Prostate gland (tissue), 2 donors: ENCODE data around the gene CCDC149. TPM values are rescaled to one million over a fixed set of nuclear protein-coding genes. Genes with fewer than 3 reads are reported as not detected.

ENCODE experiments used
- DNase-seq: peaks from one replicate; pipeline ENCODE4 v3.0.0-alpha.2; 2019; ENCODE audit warnings: low spot score
- H3K27ac ChIP-seq, 2 donors: fragments of 200-600 bp; sonication (generic); 2 replicates each; pipeline ENCODE4 v1.5.1; 2017 to 2019
- H3K27me3 ChIP-seq: fragments of 200-600 bp; sonication (generic); replicated peaks from 2 replicates; pipeline ENCODE4 v1.5.1; 2019; ENCODE audit not compliant: insufficient read depth
- H3K36me3 ChIP-seq, 2 donors: fragments of 200-600 bp; sonication (generic); 1 replicate in 1 of 2; 2 replicates in 1 of 2; pipeline versions ENCODE4 v1.5.1 to v1.8.1; 2017 to 2019
- H3K4me1 ChIP-seq: fragments of 200-600 bp; sonication (generic); replicated peaks from 2 replicates; pipeline ENCODE4 v1.5.1; 2019
- H3K4me3 ChIP-seq, 2 donors: fragments of 200-600 bp; sonication (generic); 2 replicates each; pipeline ENCODE4 v1.5.1; 2017 to 2019
- H3K9me3 ChIP-seq: fragments of 200-600 bp; sonication (generic); 2 replicates; pipeline ENCODE4 v1.5.1; 2017
- CTCF ChIP-seq, 4 experiments: fragments of 200-600 bp in 2 of 4; fragments of 450-650 bp in 2 of 4; sonication (generic) in 2 of 4; IDR thresholded peaks; 1 replicate in 3 of 4; 2 replicates in 1 of 4; pipeline ENCODE4 v1.5.1; 2016 to 2019; ENCODE audit warnings: antibody characterized with exemption in 4 of 4, mild to moderate bottlenecking in 2 of 4, moderate library complexity in 2 of 4
- POLR2A ChIP-seq: fragments of 450-650 bp; IDR thresholded peaks from one replicate; pipeline ENCODE4 v1.6.1; 2016; ENCODE audit warnings: antibody characterized with exemption, mild to moderate bottlenecking
- POLR2AphosphoS5 ChIP-seq: sonication (generic); formaldehyde crosslinking; IDR thresholded peaks from one replicate; pipeline ENCODE4 v1.6.1; 2017; ENCODE audit warnings: antibody characterized with exemption
- WGBS: methylation state at CpG from one replicate; pipeline ENCODE4 v1.1.5; 2018; 5-methylcytosine and 5-hydroxymethylcytosine counted together
- intact Hi-C: fragments of 100-400 bp; cut with DNase I; formaldehyde crosslinking; loops from one replicate; pipeline ENCODE4 v1.14.2; 2022
- total RNA-seq, 2 donors: library from RNA; depleted of rRNA; stranded (reverse); fragments of >200 nt; gene quantifications; one replicate each; pipeline ENCODE4 v1.1.0, GENCODE V29; 2016

Gene CCDC149
- total RNA-seq, 2 donors from 2014 or later, result 14.0 to 19.6 TPM

GRCh38 chr4:24880186-24880585 lies 32.7 kb downstream of the CCDC149 start:
- Histone ChIP-seq H3K4me1 (no peaks in the 10 kb centered on the region), H3K27me3 (no peaks in the 10 kb centered on the region), H3K4me3 (no peak overlapping the region), H3K36me3 (no peaks in the 10 kb centered on the region), H3K9me3 (no peaks in the 10 kb centered on the region), H3K27ac (no peak overlapping the region)
- 96% methylated on average over 8 of the region's 8 CpGs for WGBS
- TF ChIP-seq CTCF (IDR thresholded peaks at IDR 0.05), result no peak
- no peak for TF ChIP-seq POLR2AphosphoS5
- TF ChIP-seq POLR2A, result no peak
- DNase-seq, result no peak
- intact Hi-C loops, result no loop called here

DNA sequence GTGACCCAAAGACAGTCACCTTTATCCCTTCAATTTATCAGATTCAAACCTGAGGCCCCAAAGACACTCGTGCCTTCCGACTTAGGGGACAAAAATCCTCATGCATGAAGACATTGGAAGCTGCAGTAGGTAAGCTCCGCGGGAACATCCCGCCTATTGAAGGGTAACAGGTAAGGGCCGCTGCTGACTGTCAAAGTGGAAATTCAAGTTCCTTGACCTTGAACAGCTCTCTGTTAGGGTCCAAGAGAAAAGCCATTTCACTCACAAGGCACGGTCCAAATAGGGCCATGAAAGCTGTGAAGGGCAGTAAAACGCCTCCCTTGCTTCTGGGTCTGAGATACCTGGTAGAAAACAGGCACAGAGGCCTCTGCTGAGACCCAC lies 34.2 kb downstream of the CCDC149 start:
- no peaks in the 10 kb centered on the region for H3K4me1 ChIP-seq
- H3K4me3 ChIP-seq, result no peak overlapping the region
- TF ChIP-seq POLR2AphosphoS5, result no peak
- no peak for TF ChIP-seq POLR2A
- no peak overlapping the region for H3K27ac ChIP-seq
- H3K27me3 ChIP-seq, result no peaks in the 10 kb centered on the region
- 84% methylated on average over 8 of the region's 8 CpGs for WGBS
- no peak for DNase-seq
- no peaks in the 10 kb centered on the region for H3K36me3 ChIP-seq
- intact Hi-C loops, result no loop called here
- H3K9me3 ChIP-seq, result no peaks in the 10 kb centered on the region

DNA sequence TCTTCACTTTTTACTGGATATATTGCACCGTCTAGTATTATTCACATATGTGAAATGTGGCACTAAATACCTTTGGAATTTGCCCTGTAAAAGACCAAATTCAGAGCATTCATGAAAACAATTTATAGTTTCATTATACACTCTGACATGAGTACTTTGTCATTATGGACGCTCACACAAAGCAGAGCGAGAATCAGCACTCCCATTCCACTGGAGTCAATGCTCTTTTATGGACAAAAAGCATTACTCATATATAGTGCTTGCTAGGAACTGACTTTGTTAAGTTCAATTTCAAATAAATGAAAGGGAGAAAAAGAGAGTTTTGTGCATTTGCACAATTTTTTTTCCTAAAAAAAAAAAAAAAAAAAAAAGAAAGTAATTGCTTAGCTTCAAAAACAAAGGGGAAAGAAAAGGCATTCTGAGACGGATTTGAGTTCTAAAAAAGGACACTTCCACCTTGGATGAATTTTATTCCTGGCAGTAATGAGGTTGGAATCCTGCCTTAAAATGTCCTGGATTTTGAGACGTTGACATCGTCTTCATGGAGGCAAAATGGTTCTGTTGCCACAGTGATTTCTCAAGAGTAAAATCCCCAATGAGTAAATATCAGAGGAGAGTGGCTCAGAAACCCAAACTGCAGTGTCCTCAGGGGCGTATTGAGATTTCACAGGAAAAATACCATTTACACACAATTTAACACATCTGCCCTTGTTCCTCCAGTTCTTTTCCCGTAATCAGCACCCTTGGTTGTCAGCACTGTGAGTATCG lies 34.8 kb downstream of the CCDC149 start:
- no peak for DNase-seq
- intact Hi-C loops, result no loop called here
- 74% methylated on average over 9 of the region's 9 CpGs for WGBS
- H3K27me3 ChIP-seq, result no peaks in the 10 kb centered on the region
- TF ChIP-seq POLR2A (no peak), POLR2AphosphoS5 (no peak), CTCF (IDR thresholded peaks at IDR 0.05) (no peak)
- no peaks in the 10 kb centered on the region for H3K4me1 ChIP-seq
- H3K27ac ChIP-seq, result no peak overlapping the region
- no peaks in the 10 kb centered on the region for H3K36me3 ChIP-seq
- H3K9me3 ChIP-seq, result no peaks in the 10 kb centered on the region
- no peak overlapping the region for H3K4me3 ChIP-seq

GRCh38 chr4:24876431-24876830 lies 36.4 kb downstream of the CCDC149 start:
- H3K9me3 ChIP-seq, result no peaks in the 10 kb centered on the region
- H3K4me1 ChIP-seq, result no peaks in the 10 kb centered on the region
- no peaks in the 10 kb centered on the region for H3K27me3 ChIP-seq
- no peak overlapping the region for H3K27ac ChIP-seq
- H3K36me3 ChIP-seq, result no peaks in the 10 kb centered on the region
- no peak overlapping the region for H3K4me3 ChIP-seq
- intact Hi-C loops, result no loop called here
- no peak for DNase-seq
- WGBS, result 82% methylated on average over 6 of the region's 6 CpGs
- no peak for TF ChIP-seq CTCF (IDR thresholded peaks at IDR 0.05)
- TF ChIP-seq POLR2A, result no peak
- no peak for TF ChIP-seq POLR2AphosphoS5

- no peaks in the 10 kb centered on the region for H3K4me1 ChIP-seq
- H3K27me3 ChIP-seq, result no peaks in the 10 kb centered on the region
- no peak for DNase-seq
- WGBS, result 87% methylated on average over 2 of the region's 2 CpGs
- intact Hi-C loops, result no loop called here
- no peak overlapping the region for H3K27ac ChIP-seq
- H3K4me3 ChIP-seq, result no peak overlapping the region
- H3K36me3 ChIP-seq, result no peaks in the 10 kb centered on the region
- TF ChIP-seq POLR2AphosphoS5 (no peak), CTCF (IDR thresholded peaks at IDR 0.05) (no peak), POLR2A (no peak)
- no peaks in the 10 kb centered on the region for H3K9me3 ChIP-seq
Measured at GRCh38 chr4:24872720-24873119, 40.1 kb downstream of the CCDC149 start.
